Adrenal gland (tissue), 5 donors: ENCODE data around the gene MLIP.

Source experiments
- POLR2A ChIP-seq, 2 donors: fragments of 450-650 bp; IDR thresholded peaks; one replicate each; pipeline ENCODE4 v1.6.1; 2017; ENCODE audit warnings: antibody characterized with exemption in 2 of 2, mild to moderate bottlenecking in 2 of 2, moderate library complexity in 1 of 2
- TF ChIP-seq, protein P1 (sequence below), 6 experiments: fragments of 450-650 bp in 4 of 6; fragments of 200-600 bp in 2 of 6; sonication (generic) in 1 of 6; IDR thresholded peaks; 1 replicate in 5 of 6; 2 replicates in 1 of 6; pipeline versions ENCODE4 v1.5.1 to v1.8.0; 2016 to 2021; ENCODE audit warnings: antibody characterized with exemption in 6 of 6, mild to moderate bottlenecking in 2 of 6, moderate library complexity in 1 of 6
- donor health status: DM: no; HTN: no; CAD: no.

DNA sequence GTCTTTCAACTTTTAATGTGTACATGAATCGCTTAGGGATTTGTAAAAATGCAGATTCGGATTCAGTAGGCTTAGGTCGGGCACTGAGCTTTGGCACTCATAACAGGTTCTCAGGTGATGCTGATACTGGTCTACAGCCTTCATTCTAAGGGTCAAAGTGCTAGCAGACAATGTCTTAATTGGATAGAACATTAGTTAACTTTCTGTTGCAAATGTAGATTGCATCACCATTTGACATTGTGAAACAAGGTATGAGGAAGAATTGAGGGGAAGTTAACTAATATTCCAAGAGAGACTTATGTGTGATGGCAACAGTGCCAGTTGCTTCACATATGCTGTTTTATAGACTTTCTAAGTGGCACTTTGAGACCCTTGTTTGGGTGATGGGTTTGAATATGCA, 86.9 kb downstream of the MLIP start:
- TF ChIP-seq, protein P1, sequence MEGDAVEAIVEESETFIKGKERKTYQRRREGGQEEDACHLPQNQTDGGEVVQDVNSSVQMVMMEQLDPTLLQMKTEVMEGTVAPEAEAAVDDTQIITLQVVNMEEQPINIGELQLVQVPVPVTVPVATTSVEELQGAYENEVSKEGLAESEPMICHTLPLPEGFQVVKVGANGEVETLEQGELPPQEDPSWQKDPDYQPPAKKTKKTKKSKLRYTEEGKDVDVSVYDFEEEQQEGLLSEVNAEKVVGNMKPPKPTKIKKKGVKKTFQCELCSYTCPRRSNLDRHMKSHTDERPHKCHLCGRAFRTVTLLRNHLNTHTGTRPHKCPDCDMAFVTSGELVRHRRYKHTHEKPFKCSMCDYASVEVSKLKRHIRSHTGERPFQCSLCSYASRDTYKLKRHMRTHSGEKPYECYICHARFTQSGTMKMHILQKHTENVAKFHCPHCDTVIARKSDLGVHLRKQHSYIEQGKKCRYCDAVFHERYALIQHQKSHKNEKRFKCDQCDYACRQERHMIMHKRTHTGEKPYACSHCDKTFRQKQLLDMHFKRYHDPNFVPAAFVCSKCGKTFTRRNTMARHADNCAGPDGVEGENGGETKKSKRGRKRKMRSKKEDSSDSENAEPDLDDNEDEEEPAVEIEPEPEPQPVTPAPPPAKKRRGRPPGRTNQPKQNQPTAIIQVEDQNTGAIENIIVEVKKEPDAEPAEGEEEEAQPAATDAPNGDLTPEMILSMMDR (IDR thresholded peaks at IDR 0.05) = no peak
- no peak for TF ChIP-seq POLR2A (IDR thresholded peaks at IDR 0.05)
